Hematopoietic multipotent progenitor cell treated with erythropoietin and hydrocortisone succinate and interleukin-3 and kit ligand, for 4 days (in vitro differentiated cells): ENCODE measurements around the gene MYZAP.
"Not testable (repeated sequence)": the region's sequence is repeated elsewhere in the genome, so short reads cannot be mapped to it uniquely, and the experiment has no call there.

Experiments
- DNase-seq: peaks from one replicate; pipeline ENCODE4 v3.0.0-alpha.2; 2015

MYZAP gene

GRCh38 chr15:57595011-57595866 lies 3.5 kb downstream of the MYZAP start:
- DNase-seq = peak; percentile 42

GRCh38 chr15:57596301-57596855 lies 4.7 kb downstream of the MYZAP start:
- no peak for DNase-seq

GRCh38 chr15:57596978-57597377 lies 5.3 kb downstream of the MYZAP start:
- no peak for DNase-seq

- no peak for DNase-seq
These were observed 5.7 kb downstream of the MYZAP start for GRCh38 chr15:57597431-57597830.

- DNase-seq = no peak
These were observed 6.6 kb downstream of the MYZAP start for GRCh38 chr15:57598346-57598745.

GRCh38 chr15:57599296-57599810 lies 7.6 kb downstream of the MYZAP start:
- DNase-seq = no peak

- DNase-seq = no peak
These were observed 8.5 kb downstream of the MYZAP start for GRCh38 chr15:57600197-57600596.

- no peak for DNase-seq
These were observed 12.8 kb downstream of the MYZAP start for GRCh38 chr15:57604507-57604906.

GRCh38 chr15:57605491-57605890 lies 13.8 kb downstream of the MYZAP start:
- no peak for DNase-seq

GRCh38 chr15:57606048-57606447 lies 14.3 kb downstream of the MYZAP start:
- DNase-seq = no peak

GRCh38 chr15:57606816-57607215 lies 15.1 kb downstream of the MYZAP start:
- no peak for DNase-seq

- no peak for DNase-seq
These were observed 15.9 kb downstream of the MYZAP start for GRCh38 chr15:57607570-57608000.

- DNase-seq = no peak
These were observed 18.3 kb downstream of the MYZAP start for GRCh38 chr15:57609805-57610529.

- no peak for DNase-seq
These were observed 19.4 kb downstream of the MYZAP start for GRCh38 chr15:57611123-57611522.

- peak; percentile 24 for DNase-seq
These were observed 20.2 kb downstream of the MYZAP start for GRCh38 chr15:57611938-57612337.

GRCh38 chr15:57614241-57614640 lies 22.5 kb downstream of the MYZAP start:
- DNase-seq = peak; percentile 34

GRCh38 chr15:57615951-57616496 lies 24.3 kb downstream of the MYZAP start:
- DNase-seq = not testable (repeated sequence)

GRCh38 chr15:57618325-57618724 lies 26.6 kb downstream of the MYZAP start:
- no peak for DNase-seq

GRCh38 chr15:57619746-57620145 lies 28.0 kb downstream of the MYZAP start:
- DNase-seq = no peak

- DNase-seq = no peak
These were observed 33.0 kb downstream of the MYZAP start for GRCh38 chr15:57624730-57625129.

GRCh38 chr15:57625703-57626448 lies 34.2 kb downstream of the MYZAP start:
- DNase-seq = no peak

- DNase-seq = peak; percentile 4
These were observed 35.2 kb downstream of the MYZAP start for GRCh38 chr15:57626713-57627440.
